HUES6 (cell line): Measurements from ENCODE around the gene SLCO3A1.

Experiments
- H3K27ac ChIP-seq: 2 replicates; pipeline ENCODE4 v1.7.0; 2013; ENCODE audit warnings: low read depth, mild to moderate bottlenecking, low read length, inconsistent platforms
- H3K27me3 ChIP-seq: 2 replicates; pipeline ENCODE4 v1.6.1; 2013; ENCODE audit warnings: low read length; ENCODE audit not compliant: control insufficient read depth, insufficient read depth
- H3K36me3 ChIP-seq: 2 replicates; pipeline ENCODE4 v1.6.1; 2013; ENCODE audit warnings: low read length; ENCODE audit not compliant: control insufficient read depth, insufficient read depth
- H3K4me1 ChIP-seq: 2 replicates; pipeline ENCODE4 v1.6.1; 2013; ENCODE audit warnings: low read length; ENCODE audit not compliant: control insufficient read depth, insufficient read depth
- H3K4me3 ChIP-seq: 2 replicates; pipeline ENCODE4 v1.5.1; 2013; ENCODE audit warnings: low read depth, low read length
- H3K9ac ChIP-seq: one replicate; pipeline ENCODE4 v1.6.1; 2013; ENCODE audit warnings: mild to moderate bottlenecking, low read length
- H3K9me3 ChIP-seq: 2 replicates; pipeline ENCODE4 v1.6.1; 2013; ENCODE audit warnings: low read depth, low read length; ENCODE audit not compliant: control insufficient read depth, insufficient read depth

SLCO3A1 gene

GRCh38 chr15:92166751-92167405 lies 313.4 kb downstream of the SLCO3A1 start:
- no peak overlapping the region for H3K9ac ChIP-seq
- H3K4me3 ChIP-seq: no peak overlapping the region
- no peaks in the 10 kb centered on the region for H3K27me3 ChIP-seq
- H3K27ac ChIP-seq: no peak overlapping the region
- H3K36me3 ChIP-seq: no peaks in the 10 kb centered on the region
- H3K9me3 ChIP-seq: 0 out of 2 replicates have a peak, but pooled peaks cover 3% of the 10 kb centered on the region
- H3K4me1 ChIP-seq: peaks cover 37% of the 10 kb centered on the region

GRCh38 chr15:92167451-92167850 lies 313.9 kb downstream of the SLCO3A1 start:
- Histone ChIP-seq H3K27ac (no peak overlapping the region), H3K4me1 (peaks cover 37% of the 10 kb centered on the region), H3K9ac (no peak overlapping the region)

GRCh38 chr15:92168066-92168683 lies 314.7 kb downstream of the SLCO3A1 start:
- Histone ChIP-seq H3K4me1 (peaks cover 34% of the 10 kb centered on the region), H3K27me3 (no peaks in the 10 kb centered on the region), H3K36me3 (no peaks in the 10 kb centered on the region), H3K9ac (no peak overlapping the region), H3K27ac (no peak overlapping the region), H3K4me3 (no peak overlapping the region), H3K9me3 (0 out of 2 replicates have a peak, but pooled peaks cover 3% of the 10 kb centered on the region)

More at GRCh38 chr15:92167451-92167850, 313.9 kb downstream of the SLCO3A1 start:
- H3K27me3 ChIP-seq: no peaks in the 10 kb centered on the region
- no peaks in the 10 kb centered on the region for H3K36me3 ChIP-seq
- 0 out of 2 replicates have a peak, but pooled peaks cover 3% of the 10 kb centered on the region for H3K9me3 ChIP-seq
- no peak overlapping the region for H3K4me3 ChIP-seq

DNA sequence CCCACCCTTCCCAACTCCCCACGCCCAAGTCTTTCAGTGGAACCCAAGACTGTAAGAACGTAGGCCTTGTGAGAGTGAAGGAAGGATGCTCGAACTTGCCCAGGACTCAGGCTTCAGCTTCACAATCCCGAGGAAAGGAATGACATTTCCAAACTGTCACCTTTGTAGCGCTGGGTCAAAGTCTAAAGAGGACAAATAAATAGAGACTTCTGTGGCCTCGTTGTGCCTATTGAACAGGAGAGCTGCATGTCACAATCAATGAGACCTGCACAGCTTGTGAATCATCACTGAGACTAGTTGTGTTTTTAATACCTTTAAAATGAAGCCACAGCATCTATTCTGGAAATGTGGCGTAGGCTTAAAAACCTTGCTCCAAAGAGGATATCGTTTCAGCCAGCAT lies 317.4 kb downstream of the SLCO3A1 start:
- no peaks in the 10 kb centered on the region; the same call in 1 of the 2 replicates for H3K27me3 ChIP-seq
- no peaks in the 10 kb centered on the region for H3K36me3 ChIP-seq
- peaks cover 9% of the 10 kb centered on the region; the same call in 1 of the 2 replicates for H3K4me1 ChIP-seq
- no peak overlapping the region for H3K4me3 ChIP-seq
- H3K27ac ChIP-seq: no peak overlapping the region
- 0 out of 2 replicates have a peak, but pooled peaks cover 3% of the 10 kb centered on the region for H3K9me3 ChIP-seq
- H3K9ac ChIP-seq: no peak overlapping the region

DNA sequence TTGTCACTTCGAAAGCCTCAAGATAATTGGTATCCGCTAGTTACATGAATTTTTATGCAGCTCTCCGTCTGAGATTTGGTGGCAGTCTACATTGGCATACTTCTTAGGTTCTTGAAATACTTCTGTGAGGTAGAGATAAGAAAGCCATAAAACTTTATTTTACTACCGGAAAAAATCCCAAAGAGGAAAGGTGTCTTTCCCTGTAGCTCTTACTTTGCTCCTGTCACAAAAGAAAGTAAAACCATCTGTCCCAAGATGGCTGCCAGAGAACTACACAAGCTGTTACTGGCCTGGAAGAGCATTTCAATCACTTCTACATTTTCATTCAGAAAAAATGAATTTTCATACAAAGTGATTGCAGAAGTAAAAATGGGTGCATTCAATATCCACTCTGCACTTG lies 325.4 kb downstream of the SLCO3A1 start:
- no peak overlapping the region for H3K9ac ChIP-seq
- H3K4me1 ChIP-seq: no peaks in the 10 kb centered on the region
- H3K4me3 ChIP-seq: no peak overlapping the region
- H3K9me3 ChIP-seq: no peaks in the 10 kb centered on the region
- no peak overlapping the region for H3K27ac ChIP-seq
- no peaks in the 10 kb centered on the region for H3K36me3 ChIP-seq
- no peaks in the 10 kb centered on the region for H3K27me3 ChIP-seq

- Histone ChIP-seq H3K9ac (no peak overlapping the region), H3K4me1 (no peaks in the 10 kb centered on the region), H3K9me3 (no peaks in the 10 kb centered on the region), H3K4me3 (no peak overlapping the region), H3K36me3 (no peaks in the 10 kb centered on the region), H3K27ac (no peak overlapping the region), H3K27me3 (no peaks in the 10 kb centered on the region)
These were observed 330.6 kb downstream of the SLCO3A1 start for GRCh38 chr15:92184142-92184541.

DNA sequence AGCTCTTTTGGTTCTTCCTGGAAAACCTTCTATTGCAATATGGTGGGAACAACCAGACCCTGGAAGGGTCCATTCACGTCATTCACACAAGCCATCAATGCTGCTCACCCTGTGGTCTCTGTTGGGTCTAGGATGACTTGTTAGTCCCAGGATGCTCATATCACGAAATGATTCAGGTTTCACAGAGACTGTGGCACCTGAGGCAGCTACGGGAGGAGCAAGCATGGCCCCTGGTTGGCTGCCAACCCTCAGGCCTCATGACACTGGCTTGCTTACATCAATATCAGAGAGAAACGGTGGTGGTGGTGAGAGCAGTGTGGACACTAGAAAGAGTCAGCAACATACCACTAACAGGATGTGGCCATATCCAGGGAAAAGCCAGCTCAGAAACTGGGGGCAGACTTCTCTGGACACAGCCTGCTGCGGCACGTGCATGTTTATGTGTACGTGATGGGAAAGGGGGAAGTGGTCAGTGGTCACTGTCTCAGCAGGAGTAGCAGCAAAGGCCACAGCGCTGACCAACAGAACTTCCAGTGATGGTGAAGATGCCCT lies 331.2 kb downstream of the SLCO3A1 start:
- H3K4me1 ChIP-seq: no peaks in the 10 kb centered on the region
- H3K9ac ChIP-seq: no peak overlapping the region
- H3K36me3 ChIP-seq: no peaks in the 10 kb centered on the region
- H3K9me3 ChIP-seq: no peaks in the 10 kb centered on the region
- no peak overlapping the region for H3K4me3 ChIP-seq
- no peak overlapping the region for H3K27ac ChIP-seq
- peaks cover 1% of the 10 kb centered on the region; the same call in 1 of the 2 replicates for H3K27me3 ChIP-seq

GRCh38 chr15:92187975-92188374 lies 334.5 kb downstream of the SLCO3A1 start:
- no peak overlapping the region for H3K4me3 ChIP-seq
- H3K27me3 ChIP-seq: peaks cover 3% of the 10 kb centered on the region; the same call in 1 of the 2 replicates

DNA sequence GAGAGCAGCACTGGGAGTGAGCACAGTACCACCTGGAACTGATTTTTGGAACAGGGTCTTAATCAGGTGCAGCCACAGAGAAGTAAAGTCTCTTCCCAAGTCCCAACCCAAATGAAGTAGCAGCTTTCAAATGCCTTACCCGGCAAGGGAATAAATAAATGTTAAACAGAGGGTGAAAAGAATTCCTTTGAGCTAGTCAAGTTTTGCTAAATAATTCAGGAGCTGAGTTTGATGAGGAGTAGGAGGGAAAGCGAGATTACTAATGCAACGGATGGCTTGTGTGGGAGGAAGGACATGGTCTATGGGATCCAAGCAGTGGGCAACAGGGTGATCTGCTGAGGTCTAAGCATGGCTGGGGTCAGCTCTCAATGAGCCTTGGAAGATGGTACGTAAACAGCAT lies 335.7 kb downstream of the SLCO3A1 start:
- Histone ChIP-seq H3K27ac (no peak overlapping the region), H3K27me3 (peaks cover 3% of the 10 kb centered on the region; the same call in 1 of the 2 replicates), H3K9ac (no peak overlapping the region), H3K4me1 (no peaks in the 10 kb centered on the region), H3K36me3 (no peaks in the 10 kb centered on the region), H3K9me3 (no peaks in the 10 kb centered on the region), H3K4me3 (no peak overlapping the region)

More at GRCh38 chr15:92187975-92188374, 334.5 kb downstream of the SLCO3A1 start:
- no peak overlapping the region for H3K27ac ChIP-seq
- no peak overlapping the region for H3K9ac ChIP-seq
- H3K9me3 ChIP-seq: no peaks in the 10 kb centered on the region
- no peaks in the 10 kb centered on the region for H3K36me3 ChIP-seq
- H3K4me1 ChIP-seq: no peaks in the 10 kb centered on the region

GRCh38 chr15:92195241-92195640 lies 341.7 kb downstream of the SLCO3A1 start:
- Histone ChIP-seq H3K27ac (no peak overlapping the region), H3K27me3 (no peaks in the 10 kb centered on the region), H3K9me3 (peaks cover 2% of the 10 kb centered on the region; the same call in 1 of the 2 replicates), H3K36me3 (no peaks in the 10 kb centered on the region), H3K4me1 (peaks cover 14% of the 10 kb centered on the region), H3K4me3 (no peak overlapping the region), H3K9ac (no peak overlapping the region)

DNA sequence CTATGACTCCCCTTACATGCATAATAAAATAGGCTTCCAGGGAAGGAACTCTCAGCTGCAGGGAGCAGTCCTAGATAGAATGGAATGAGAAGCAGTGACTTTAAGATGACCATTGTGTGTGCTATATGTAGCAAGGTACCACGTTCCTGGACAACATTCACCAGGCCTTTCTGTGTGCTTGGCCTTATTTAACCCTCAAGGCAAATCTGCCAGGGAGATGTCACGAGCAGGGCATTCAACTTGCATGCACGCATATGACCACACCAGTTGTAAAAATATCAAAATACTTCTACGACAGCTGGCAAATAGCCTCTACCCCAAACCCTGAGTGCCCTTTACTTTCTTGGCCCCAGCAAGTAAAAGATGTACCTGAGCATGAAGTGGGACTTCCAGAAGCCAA lies 342.8 kb downstream of the SLCO3A1 start:
- no peaks in the 10 kb centered on the region for H3K36me3 ChIP-seq
- no peaks in the 10 kb centered on the region for H3K27me3 ChIP-seq
- no peak overlapping the region for H3K9ac ChIP-seq
- H3K4me1 ChIP-seq: peaks cover 14% of the 10 kb centered on the region
- no peak overlapping the region for H3K27ac ChIP-seq
- H3K4me3 ChIP-seq: no peak overlapping the region
- peaks cover 2% of the 10 kb centered on the region; the same call in 1 of the 2 replicates for H3K9me3 ChIP-seq
